HEK293 (cell line): ENCODE results near the gene GLRA3.

Experiments used
- CTCF ChIA-PET: fragments of 350-600 bp; formaldehyde crosslinking; extraction: SDS; loops from one replicate; lab custom pipeline; 2021; ENCODE audit warnings: antibody characterized with exemption; lab: Yijun Ruan, JAX
- POLR2A ChIA-PET: fragments of 300-600 bp; formaldehyde crosslinking; extraction: SDS; loops from one replicate; lab custom pipeline; 2020; ENCODE audit warnings: antibody characterized with exemption, inconsistent platforms; lab: Yijun Ruan, JAX
- H3K27ac ChIP-seq: fragments of 200-500 bp; sonication (Bioruptor generic); 2 replicates; pipeline ENCODE4 v1.5.1; 2014; ENCODE audit warnings: low read depth, low read length, control low read depth, inconsistent platforms; ENCODE audit errors: extremely low read depth
- H3K36me3 ChIP-seq, 2 experiments: fragments of 200-500 bp in 1 of 2; sonication (Bioruptor generic) in 1 of 2; 1 replicate in 1 of 2; 2 replicates in 1 of 2; pipeline ENCODE4 v1.5.1; 2014 to 2017; ENCODE audit warnings: inconsistent platforms in 2 of 2, low read length in 2 of 2; ENCODE audit not compliant: control insufficient read depth in 2 of 2, insufficient read depth in 1 of 2
- H3K4me1 ChIP-seq: fragments of 200-500 bp; sonication (Bioruptor generic); 2 replicates; pipeline ENCODE4 v1.5.1; 2014; ENCODE audit warnings: mild to moderate bottlenecking, low read length, inconsistent platforms; ENCODE audit not compliant: control insufficient read depth, insufficient read depth
- H3K4me3 ChIP-seq: 2 replicates; pipeline ENCODE4 v1.5.1; 2011; ENCODE audit warnings: low read depth, mild to moderate bottlenecking, control low read depth, low read length, moderate library complexity
- H3K9me3 ChIP-seq: fragments of 200-500 bp; sonication (Bioruptor generic); 2 replicates; pipeline ENCODE4 v1.5.1; 2014; ENCODE audit warnings: low read depth, low read length, inconsistent platforms; ENCODE audit not compliant: control insufficient read depth, insufficient read depth
- KLF9 ChIP-seq: fragments of 450-650 bp; formaldehyde crosslinking; IDR thresholded peaks from 2 replicates; pipeline ENCODE4 v1.5.1; 2016; ENCODE audit warnings: missing biosample characterization, missing genetic modification characterization, low read depth
- PRDM2 ChIP-seq: fragments of 450-650 bp; formaldehyde crosslinking; IDR thresholded peaks from 2 replicates; pipeline ENCODE4 v1.5.1; 2016; ENCODE audit warnings: missing biosample characterization, missing genetic modification characterization, borderline replicate concordance
- PRDM4 ChIP-seq: fragments of 450-650 bp; formaldehyde crosslinking; IDR thresholded peaks from 2 replicates; pipeline ENCODE4 v1.5.1; 2017; ENCODE audit warnings: missing biosample characterization, missing genetic modification characterization
- RBAK ChIP-seq: fragments of 450-650 bp; formaldehyde crosslinking; IDR thresholded peaks from 2 replicates; pipeline ENCODE4 v1.5.1; 2016; ENCODE audit warnings: missing biosample characterization, missing genetic modification characterization
- ZNF133 ChIP-seq: fragments of 450-650 bp; formaldehyde crosslinking; IDR thresholded peaks from 2 replicates; pipeline ENCODE4 v1.5.1; 2016; ENCODE audit warnings: missing biosample characterization, missing genetic modification characterization
- ZNF148 ChIP-seq: fragments of 450-650 bp; formaldehyde crosslinking; IDR thresholded peaks from 2 replicates; pipeline ENCODE4 v1.5.0; 2017; ENCODE audit warnings: missing biosample characterization, missing genetic modification characterization, borderline replicate concordance
- ZNF2 ChIP-seq: fragments of 450-650 bp; formaldehyde crosslinking; IDR thresholded peaks from 2 replicates; pipeline ENCODE4 v1.5.1; 2016; ENCODE audit warnings: missing biosample characterization, missing genetic modification characterization
- ZNF24 ChIP-seq: fragments of 450-650 bp; formaldehyde crosslinking; IDR thresholded peaks from 2 replicates; pipeline ENCODE4 v1.5.1; 2016; ENCODE audit warnings: missing biosample characterization, missing genetic modification characterization
- ZNF48 ChIP-seq: fragments of 450-650 bp; formaldehyde crosslinking; IDR thresholded peaks from 2 replicates; pipeline ENCODE4 v1.5.1; 2016; ENCODE audit warnings: missing biosample characterization, missing genetic modification characterization
- ZNF654 ChIP-seq: fragments of 450-650 bp; formaldehyde crosslinking; IDR thresholded peaks from 2 replicates; pipeline ENCODE4 v1.5.1; 2016; ENCODE audit warnings: low read depth, missing biosample characterization, missing genetic modification characterization
- ZNF658 ChIP-seq: fragments of 450-650 bp; formaldehyde crosslinking; IDR thresholded peaks from 2 replicates; pipeline ENCODE4; 2016; ENCODE audit warnings: missing biosample characterization, missing genetic modification characterization
- ZNF670 ChIP-seq: fragments of 450-650 bp; formaldehyde crosslinking; IDR thresholded peaks from 2 replicates; pipeline ENCODE4 v1.5.1; 2016; ENCODE audit warnings: missing biosample characterization, missing genetic modification characterization, low read depth
- ZNF76 ChIP-seq: fragments of 450-650 bp; formaldehyde crosslinking; IDR thresholded peaks from 2 replicates; pipeline ENCODE4; 2016; ENCODE audit warnings: low read depth, missing biosample characterization, missing genetic modification characterization, borderline replicate concordance
- ZNF768 ChIP-seq: fragments of 450-650 bp; formaldehyde crosslinking; IDR thresholded peaks from 2 replicates; pipeline ENCODE4 v1.5.1; 2018; ENCODE audit warnings: missing biosample characterization, mild to moderate bottlenecking, missing genetic modification characterization
- ZNF777 ChIP-seq: fragments of 450-650 bp; formaldehyde crosslinking; IDR thresholded peaks from 2 replicates; pipeline ENCODE4 v1.5.1; 2017; ENCODE audit warnings: missing biosample characterization, missing genetic modification characterization, borderline replicate concordance

GLRA3 gene

GRCh38 chr4:174717828-174718227, 111.2 kb downstream of the GLRA3 start (continued):
- TF ChIP-seq ZNF2 (tag by site-specific recombination) = no peak

- Histone ChIP-seq H3K9me3 (no peaks in the 10 kb centered on the region), H3K36me3 (no peaks in the 10 kb centered on the region), H3K27ac (no peak overlapping the region), H3K4me1 (no peaks in the 10 kb centered on the region), H3K4me3 (no peak overlapping the region)
- POLR2A ChIA-PET = no interaction called here
- TF ChIP-seq ZNF768 (tag by site-specific recombination) (no peak), ZNF24 (no peak), ZNF148 (no peak), ZNF48 (tag by site-specific recombination) (no peak), ZNF777 (tag by site-specific recombination) (no peak), ZNF658 (tag by site-specific recombination) (no peak), KLF9 (tag by site-specific recombination) (no peak), RBAK (no peak), PRDM2 (no peak)
- CTCF ChIA-PET = interaction anchor here (0.6 kb wide), 1 partner anchor 1430 kb away, joined by 3 read pairs; no protein-coding TSS in a partner anchor
Measured at GRCh38 chr4:174716986-174717770, 111.9 kb downstream of the GLRA3 start.

- no peaks in the 10 kb centered on the region for H3K4me1 ChIP-seq
- CTCF ChIA-PET = interaction anchor here (0.6 to 2.0 kb wide), 8 partner anchors 10 to 785 kb away, joined by 3 to 9 read pairs (median 3); no protein-coding TSS in a partner anchor
- H3K4me3 ChIP-seq = no peak overlapping the region
- no peak for TF ChIP-seq ZNF133 (tag by site-specific recombination)
- no peak for TF ChIP-seq PRDM4
- peak; percentile 64 for TF ChIP-seq ZNF654
- no peak for TF ChIP-seq ZNF670
- TF ChIP-seq ZNF76 (tag by site-specific recombination) = no peak
- H3K36me3 ChIP-seq = no peaks in the 10 kb centered on the region
- POLR2A ChIA-PET = no interaction called here
- H3K9me3 ChIP-seq = no peaks in the 10 kb centered on the region
- H3K27ac ChIP-seq = no peak overlapping the region
Measured at GRCh38 chr4:174714393-174715211, 114.4 kb downstream of the GLRA3 start.
